NT2/D1 (cell line): ENCODE data around the gene EPHB2.

ENCODE experiments used
- DNase-seq: peaks from one replicate; pipeline ENCODE4 v3.0.0-alpha.2; 2011; ENCODE audit warnings: low read depth, low spot score
- H3K27me3 ChIP-seq: 2 replicates; pipeline ENCODE4 v1.6.0; 2011; ENCODE audit warnings: mild to moderate bottlenecking; ENCODE audit not compliant: insufficient read length, insufficient read depth
- H3K36me3 ChIP-seq: 2 replicates; pipeline ENCODE4 v1.6.1; 2011; ENCODE audit warnings: mild to moderate bottlenecking, low read length, mixed read lengths; ENCODE audit not compliant: insufficient read depth, insufficient read length
- H3K4me1 ChIP-seq: 2 replicates; pipeline ENCODE4 v1.5.1; 2011; ENCODE audit not compliant: insufficient read depth, insufficient read length
- H3K4me3 ChIP-seq: 2 replicates; pipeline ENCODE4 v1.5.1; 2011; ENCODE audit warnings: low read depth; ENCODE audit not compliant: insufficient read length
- H3K9ac ChIP-seq: 2 replicates; pipeline ENCODE4 v1.6.0; 2011; ENCODE audit warnings: low read depth; ENCODE audit not compliant: insufficient read length
- H3K9me3 ChIP-seq: 2 replicates; pipeline ENCODE4 v1.5.1; 2011; ENCODE audit warnings: mild to moderate bottlenecking, low read length; ENCODE audit not compliant: insufficient read depth
- SUZ12 ChIP-seq: IDR thresholded peaks from 2 replicates; pipeline ENCODE4 v1.6.1; 2011; ENCODE audit not compliant: insufficient read length, insufficient read depth; ENCODE audit errors: extremely low read depth
- YY1 ChIP-seq: IDR thresholded peaks from 2 replicates; pipeline ENCODE4 v1.6.1; 2011; ENCODE audit not compliant: insufficient read length, insufficient read depth
- ZNF274 ChIP-seq: IDR thresholded peaks from 2 replicates; pipeline ENCODE4 v1.6.1; 2011; ENCODE audit warnings: mild to moderate bottlenecking, low read depth, low read length

EPHB2 gene

GRCh38 chr1:22827666-22828483 is 117.2 kb downstream of the EPHB2 start:
- no peaks in the 10 kb centered on the region for H3K36me3 ChIP-seq
- H3K27me3 ChIP-seq, result no peaks in the 10 kb centered on the region
- H3K4me3 ChIP-seq, result no peak overlapping the region
- TF ChIP-seq SUZ12 (no peak), ZNF274 (no peak), YY1 (no peak)
- DNase-seq, result no peak
- peaks cover 9% of the 10 kb centered on the region for H3K4me1 ChIP-seq
- no peaks in the 10 kb centered on the region for H3K9me3 ChIP-seq
- no peak overlapping the region for H3K9ac ChIP-seq

GRCh38 chr1:22828484-22829308 is 118.1 kb downstream of the EPHB2 start:
- peaks cover 9% of the 10 kb centered on the region for H3K4me1 ChIP-seq
- H3K27me3 ChIP-seq, result no peaks in the 10 kb centered on the region
- no peak for DNase-seq
- H3K9ac ChIP-seq, result no peak overlapping the region
- H3K36me3 ChIP-seq, result no peaks in the 10 kb centered on the region
- no peak overlapping the region for H3K4me3 ChIP-seq
- TF ChIP-seq YY1 (no peak), ZNF274 (no peak), SUZ12 (no peak)
- H3K9me3 ChIP-seq, result no peaks in the 10 kb centered on the region

GRCh38 chr1:22829309-22829989 is 118.8 kb downstream of the EPHB2 start:
- Histone ChIP-seq H3K4me3 (no peak overlapping the region), H3K4me1 (peaks cover 9% of the 10 kb centered on the region), H3K27me3 (no peaks in the 10 kb centered on the region), H3K36me3 (no peaks in the 10 kb centered on the region), H3K9me3 (no peaks in the 10 kb centered on the region), H3K9ac (no peak overlapping the region)
- no peak for DNase-seq
- no peak for TF ChIP-seq ZNF274
- no peak for TF ChIP-seq YY1
- no peak for TF ChIP-seq SUZ12

- Histone ChIP-seq H3K9ac (no peak overlapping the region), H3K4me1 (peaks cover 9% of the 10 kb centered on the region), H3K9me3 (no peaks in the 10 kb centered on the region), H3K27me3 (no peaks in the 10 kb centered on the region), H3K4me3 (no peak overlapping the region), H3K36me3 (no peaks in the 10 kb centered on the region)
- TF ChIP-seq SUZ12 (no peak), YY1 (no peak), ZNF274 (no peak)
- no peak for DNase-seq
Observed at GRCh38 chr1:22830041-22830566, 119.5 kb downstream of the EPHB2 start.

- H3K9me3 ChIP-seq, result no peaks in the 10 kb centered on the region
- no peaks in the 10 kb centered on the region for H3K36me3 ChIP-seq
- H3K27me3 ChIP-seq, result no peaks in the 10 kb centered on the region
- H3K4me3 ChIP-seq, result no peak overlapping the region
- H3K4me1 ChIP-seq, result peaks cover 4% of the 10 kb centered on the region
- no peak for TF ChIP-seq SUZ12
- TF ChIP-seq ZNF274, result no peak
- TF ChIP-seq YY1, result no peak
- no peak for DNase-seq
- no peak overlapping the region for H3K9ac ChIP-seq
Observed at GRCh38 chr1:22830757-22831340, 120.2 kb downstream of the EPHB2 start.

GRCh38 chr1:22831729-22832413 is 121.2 kb downstream of the EPHB2 start:
- no peak for DNase-seq
- peaks cover 2% of the 10 kb centered on the region for H3K4me1 ChIP-seq

More at GRCh38 chr1:22831729-22832413, 121.2 kb downstream of the EPHB2 start:
- TF ChIP-seq SUZ12 (no peak), ZNF274 (no peak), YY1 (no peak)
- Histone ChIP-seq H3K27me3 (no peaks in the 10 kb centered on the region), H3K4me3 (no peak overlapping the region), H3K9ac (no peak overlapping the region), H3K36me3 (no peaks in the 10 kb centered on the region), H3K9me3 (no peaks in the 10 kb centered on the region)
